Fibroblast of mammary gland (primary cell): ENCODE results near the gene B4GALNT1.

Experiments
- DNase-seq: peaks from one replicate; pipeline ENCODE4 v3.0.0-alpha.2; 2010; ENCODE audit warnings: low read depth
- H3K4me3 ChIP-seq: 2 replicates; pipeline ENCODE4 v1.5.1; 2011; ENCODE audit warnings: low read depth, mild to moderate bottlenecking, low read length, moderate library complexity; ENCODE audit not compliant: control insufficient read depth
- CTCF ChIP-seq: conservative IDR thresholded peaks from 2 replicates; pipeline ENCODE4 v1.5.1; 2011; ENCODE audit warnings: low read depth, low read length, inconsistent platforms; ENCODE audit not compliant: control insufficient read depth, insufficient read depth

B4GALNT1 gene

GRCh38 chr12:57611827-57612710 lies 20.9 kb downstream of the B4GALNT1 start:
- H3K4me3 ChIP-seq = peak overlapping the region; percentile 57
- no peak for TF ChIP-seq CTCF
- DNase-seq = no peak

- no peak for TF ChIP-seq CTCF
- peak; percentile 36 for DNase-seq
- H3K4me3 ChIP-seq = peak within 1 kb of the TSS; percentile 57
Measured at GRCh38 chr12:57611108-57611826, 21.7 kb downstream of the B4GALNT1 start, which contains the start of gene ARHGEF25. Gene ARHGEF25 (plus strand): TSS chr12:57611435. CDS start chr12:57611895, 460 bp downstream.

- no peak for DNase-seq
- H3K4me3 ChIP-seq = peak overlapping the region; percentile 57
- no peak for TF ChIP-seq CTCF
Measured at GRCh38 chr12:57610554-57611107, 22.4 kb downstream of the B4GALNT1 start.

DNA sequence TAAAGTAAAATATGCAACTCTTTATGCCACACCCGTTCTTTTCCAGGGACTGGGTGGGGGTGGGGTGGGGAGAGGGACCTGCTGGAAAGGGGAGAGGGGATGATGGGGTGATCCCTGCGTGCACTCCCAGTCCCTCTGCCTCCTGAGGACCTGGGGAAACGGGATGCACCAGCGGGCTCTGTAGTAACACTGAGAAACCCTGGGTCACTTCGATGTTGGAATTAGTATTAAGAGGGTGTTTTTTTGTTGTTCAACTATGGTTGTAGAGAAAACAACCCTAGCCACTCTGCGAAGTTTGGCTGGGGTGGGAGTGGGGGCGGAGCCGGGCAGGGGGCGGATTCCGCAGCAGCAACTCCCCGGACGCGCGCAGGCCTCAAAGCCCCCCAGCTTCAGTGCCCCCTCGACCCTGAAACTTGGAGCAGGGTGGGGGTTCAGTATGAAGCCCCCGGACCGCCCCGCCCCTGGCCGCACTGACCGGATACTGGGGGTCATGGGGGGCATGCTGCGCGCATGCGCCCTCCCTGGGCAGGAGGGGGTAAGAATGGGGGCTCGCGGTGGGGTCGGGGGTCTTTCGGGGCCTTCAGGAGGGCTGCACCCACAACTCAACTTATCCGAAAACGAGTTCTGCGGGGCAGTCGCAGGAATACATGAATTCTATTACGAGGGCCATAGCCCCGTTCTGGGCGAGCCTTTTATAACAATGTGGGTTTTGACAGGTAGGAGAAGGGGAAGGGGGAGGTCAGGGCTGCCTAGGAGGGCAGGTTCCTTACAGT lies 23.0 kb downstream of the B4GALNT1 start:
- DNase-seq = no peak
- peak overlapping the region; percentile 57 for H3K4me3 ChIP-seq
- no peak for TF ChIP-seq CTCF

GRCh38 chr12:57609101-57609780 lies 23.8 kb downstream of the B4GALNT1 start:
- no peak overlapping the region for H3K4me3 ChIP-seq
- TF ChIP-seq CTCF = no peak

More at GRCh38 chr12:57609101-57609780, 23.8 kb downstream of the B4GALNT1 start:
- no peak for DNase-seq
